Activated T-helper 17 cell treated with anti-CD3 and anti-CD28 coated beads, Interleukin-2, amount 50 U/mL, for 72 hours (primary cell): ENCODE results near the gene PELO. TPM values are rescaled to one million over a fixed set of nuclear protein-coding genes. Genes with fewer than 3 reads are reported as not detected.
"Not testable (repeated sequence)": the region's sequence is repeated elsewhere in the genome, so short reads cannot be mapped to it uniquely, and the experiment has no call there.

ENCODE experiments used
- ATAC-seq: fragments of 150-1000 bp; cut with Tn5 transposase; replicated peaks from 2 replicates; pipeline ENCODE4 v1.10.0; 2021; ENCODE audit warnings: mild to moderate bottlenecking, moderate library complexity
- H3K27ac Mint-ChIP-seq: one replicate; pipeline ENCODE4 v1.8.0; 2022; ENCODE audit warnings: mixed read lengths
- H3K27me3 Mint-ChIP-seq: one replicate; pipeline ENCODE4 v1.8.0; 2022; ENCODE audit warnings: mixed read lengths
- H3K36me3 Mint-ChIP-seq: one replicate; pipeline ENCODE4 v1.8.0; 2022; ENCODE audit warnings: low read depth, mild to moderate bottlenecking, mixed read lengths
- H3K4me1 Mint-ChIP-seq: one replicate; pipeline ENCODE4 v1.8.0; 2022; ENCODE audit warnings: mixed read lengths
- H3K4me3 Mint-ChIP-seq: one replicate; pipeline ENCODE4 v1.8.0; 2022; ENCODE audit warnings: mild to moderate bottlenecking, mixed read lengths
- H3K9me3 Mint-ChIP-seq: one replicate; pipeline ENCODE4 v1.8.0; 2022; ENCODE audit warnings: mixed read lengths
- total RNA-seq, 2 donors: library from RNA; stranded (reverse); gene quantifications; one replicate each; pipeline ENCODE4 v1.2.3, GENCODE V29; 2022

PELO gene
- total RNA-seq = 10 to 100 TPM; 22.9 to 35.0 TPM

DNA sequence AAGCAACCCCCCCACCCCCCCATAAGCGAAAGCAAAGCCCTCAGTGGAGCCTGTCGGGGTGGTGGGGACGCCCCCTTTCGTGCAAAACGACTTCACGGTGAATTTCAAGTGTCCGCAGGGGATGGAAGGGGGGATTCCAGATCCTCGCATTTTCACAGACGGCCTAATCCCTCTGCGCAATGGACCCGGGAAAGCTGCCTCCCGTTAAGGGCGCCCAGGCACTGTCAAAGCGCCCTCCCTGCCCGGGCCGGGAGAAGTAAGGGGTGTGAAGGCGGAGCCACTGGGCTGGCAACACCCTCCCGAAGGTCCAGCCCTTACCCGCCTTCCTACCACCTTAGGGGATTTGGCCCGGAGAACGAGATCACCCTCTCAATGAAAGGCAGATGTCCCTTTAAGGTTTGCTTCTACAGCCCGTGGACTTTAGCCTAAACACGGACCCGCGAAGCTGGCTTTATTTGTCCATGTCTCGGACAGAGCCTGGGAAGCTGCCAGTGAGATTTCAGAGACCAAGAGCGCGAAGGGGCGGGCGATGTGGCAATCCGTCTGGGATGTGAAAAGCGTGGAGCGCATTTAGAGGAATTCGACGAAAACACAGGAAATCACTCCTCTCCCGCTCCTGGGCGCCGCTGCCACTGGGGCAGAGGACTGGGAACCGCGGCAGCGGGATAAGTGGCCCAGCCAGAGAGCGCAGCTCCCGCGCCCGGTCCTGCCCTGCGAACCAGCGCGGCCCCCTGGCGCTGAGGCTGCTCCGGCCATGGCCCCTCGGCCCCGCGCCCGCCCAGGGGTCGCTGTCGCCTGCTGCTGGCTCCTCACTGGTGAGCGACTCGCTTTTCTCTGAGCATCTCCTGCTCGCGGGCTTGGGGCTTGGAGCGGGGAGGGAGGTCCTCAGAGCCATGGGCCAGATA, at the start of gene PELO, which contains the start of gene ITGA1:
TSS of gene PELO (plus strand) at position 317 of the 905 bp plus-strand sequence. CDS start 12,479 bp downstream, outside the sequence.
TSS of gene ITGA1 (plus strand) at position 317 of the 905 bp plus-strand sequence. CDS start at position 755, 438 bp downstream.
- peak; percentile 88 for ATAC-seq
- Mint-ChIP-seq H3K27ac (peak within 1 kb of the TSS; percentile 82), H3K4me1 (peaks cover 28% of the 10 kb centered on the region), H3K9me3 (no peaks in the 10 kb centered on the region), H3K4me3 (peak within 1 kb of the TSS; percentile 87), H3K27me3 (no peaks in the 10 kb centered on the region), H3K36me3 (no peaks in the 10 kb centered on the region)

GRCh38 chr5:52738095-52738506, 49.6 kb upstream of the PELO start:
- H3K36me3 Mint-ChIP-seq = no peaks in the 10 kb centered on the region
- ATAC-seq = peak; percentile 93
- no peak overlapping the region for H3K4me3 Mint-ChIP-seq
- no peak overlapping the region for H3K27ac Mint-ChIP-seq
- peaks cover 16% of the 10 kb centered on the region for H3K4me1 Mint-ChIP-seq
- no peaks in the 10 kb centered on the region for H3K9me3 Mint-ChIP-seq
- no peaks in the 10 kb centered on the region for H3K27me3 Mint-ChIP-seq

GRCh38 chr5:52740007-52740406, 47.7 kb upstream of the PELO start:
- H3K36me3 Mint-ChIP-seq = no peaks in the 10 kb centered on the region
- ATAC-seq = no peak
- no peaks in the 10 kb centered on the region for H3K9me3 Mint-ChIP-seq
- peaks cover 32% of the 10 kb centered on the region for H3K4me1 Mint-ChIP-seq
- H3K4me3 Mint-ChIP-seq = no peak overlapping the region
- H3K27ac Mint-ChIP-seq = no peak overlapping the region
- H3K27me3 Mint-ChIP-seq = no peaks in the 10 kb centered on the region

GRCh38 chr5:52743012-52743411, 44.7 kb upstream of the PELO start:
- H3K4me1 Mint-ChIP-seq = peaks cover 41% of the 10 kb centered on the region
- H3K27ac Mint-ChIP-seq = peak overlapping the region; percentile 34
- ATAC-seq = no peak
- no peaks in the 10 kb centered on the region for H3K27me3 Mint-ChIP-seq
- peak overlapping the region; percentile 48 for H3K4me3 Mint-ChIP-seq
- H3K9me3 Mint-ChIP-seq = no peaks in the 10 kb centered on the region
- H3K36me3 Mint-ChIP-seq = no peaks in the 10 kb centered on the region

- H3K4me1 Mint-ChIP-seq = peaks cover 39% of the 10 kb centered on the region
- no peaks in the 10 kb centered on the region for H3K36me3 Mint-ChIP-seq
- peak; percentile 17 for ATAC-seq
- H3K4me3 Mint-ChIP-seq = peak overlapping the region; percentile 48
- H3K27me3 Mint-ChIP-seq = no peaks in the 10 kb centered on the region
- H3K9me3 Mint-ChIP-seq = no peaks in the 10 kb centered on the region
- peak overlapping the region; percentile 53 for H3K27ac Mint-ChIP-seq
These were observed 44.2 kb upstream of the PELO start for GRCh38 chr5:52743529-52743928.

DNA sequence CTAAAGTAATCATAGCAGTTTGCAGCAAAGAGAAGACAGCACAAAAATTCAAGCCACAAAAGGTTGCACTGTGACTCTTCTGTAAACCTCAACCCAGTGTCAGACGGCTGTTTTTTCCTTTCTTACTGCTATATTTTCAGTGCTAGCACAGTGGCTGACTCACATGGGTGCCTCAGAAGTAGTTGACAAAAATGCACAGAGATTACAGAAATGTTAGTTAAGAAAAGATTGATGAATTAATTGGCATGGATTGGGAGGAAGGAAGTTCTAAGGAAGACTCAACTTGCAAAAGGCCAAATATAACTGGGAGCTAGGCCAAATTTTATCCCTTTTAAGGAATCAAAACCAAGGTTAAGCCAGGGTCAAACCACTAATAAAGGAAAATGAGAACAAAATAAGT, 43.7 kb upstream of the PELO start:
- peak overlapping the region; percentile 53 for H3K27ac Mint-ChIP-seq
- ATAC-seq = peak; percentile 95
- peaks cover 40% of the 10 kb centered on the region for H3K4me1 Mint-ChIP-seq
- peak overlapping the region; percentile 48 for H3K4me3 Mint-ChIP-seq
- no peaks in the 10 kb centered on the region for H3K9me3 Mint-ChIP-seq
- H3K27me3 Mint-ChIP-seq = no peaks in the 10 kb centered on the region
- no peaks in the 10 kb centered on the region for H3K36me3 Mint-ChIP-seq

DNA sequence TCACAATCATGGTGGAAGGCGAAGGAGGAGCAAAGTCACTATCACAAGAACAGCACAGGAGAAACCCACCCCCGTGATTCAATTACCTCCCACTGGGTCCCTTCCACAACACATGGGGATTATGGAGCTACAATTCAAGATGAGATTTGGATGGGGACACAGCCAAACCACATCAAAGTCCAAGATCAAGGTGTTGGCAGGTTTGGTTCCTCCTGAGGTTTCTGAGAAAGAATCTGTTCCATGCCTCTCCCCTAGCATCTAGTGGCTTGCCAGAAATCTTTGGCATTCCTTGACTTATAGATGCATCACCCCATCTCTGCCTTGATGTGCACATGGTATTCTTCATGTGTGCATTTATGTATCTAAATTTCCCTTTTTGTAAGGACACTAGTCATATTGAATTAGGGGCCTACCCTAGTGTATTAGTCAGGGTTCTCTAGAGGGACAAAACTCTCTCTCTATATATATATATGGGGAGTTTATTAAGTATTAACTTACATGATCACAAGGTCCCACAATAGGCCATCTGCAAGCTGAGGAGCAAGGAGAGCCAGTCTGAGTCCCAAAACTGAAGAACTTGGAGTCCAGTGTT, 42.8 kb upstream of the PELO start:
- not testable (repeated sequence) for H3K27me3 Mint-ChIP-seq
- H3K4me1 Mint-ChIP-seq = peaks cover 35% of the 10 kb centered on the region

GRCh38 chr5:52746539-52746938, 41.2 kb upstream of the PELO start:
- Mint-ChIP-seq H3K27ac (no peak overlapping the region), H3K27me3 (no peaks in the 10 kb centered on the region), H3K36me3 (no peaks in the 10 kb centered on the region), H3K4me3 (no peak overlapping the region), H3K4me1 (peaks cover 35% of the 10 kb centered on the region), H3K9me3 (no peaks in the 10 kb centered on the region)
- ATAC-seq = no peak

More for the DNA sequence above, 42.8 kb upstream of the PELO start:
- ATAC-seq = peak; percentile 47
- H3K27ac Mint-ChIP-seq, H3K4me3 Mint-ChIP-seq, H3K36me3 Mint-ChIP-seq, H3K9me3 Mint-ChIP-seq: not testable (repeated sequence)

GRCh38 chr5:52748590-52748989, 39.1 kb upstream of the PELO start:
- peak; percentile 42 for ATAC-seq

GRCh38 chr5:52749666-52750065, 38.0 kb upstream of the PELO start:
- H3K4me3 Mint-ChIP-seq = no peak overlapping the region
- H3K4me1 Mint-ChIP-seq = peaks cover 20% of the 10 kb centered on the region
- no peak for ATAC-seq
- no peaks in the 10 kb centered on the region for H3K27me3 Mint-ChIP-seq
- no peaks in the 10 kb centered on the region for H3K36me3 Mint-ChIP-seq
- no peaks in the 10 kb centered on the region for H3K9me3 Mint-ChIP-seq
- H3K27ac Mint-ChIP-seq = no peak overlapping the region

More at GRCh38 chr5:52748590-52748989, 39.1 kb upstream of the PELO start:
- Mint-ChIP-seq H3K36me3 (no peaks in the 10 kb centered on the region), H3K9me3 (no peaks in the 10 kb centered on the region), H3K4me1 (peaks cover 28% of the 10 kb centered on the region), H3K4me3 (peak overlapping the region; percentile 5), H3K27me3 (no peaks in the 10 kb centered on the region), H3K27ac (peak overlapping the region; percentile 48)

GRCh38 chr5:52751137-52751536, 36.6 kb upstream of the PELO start:
- Mint-ChIP-seq H3K36me3 (no peaks in the 10 kb centered on the region), H3K9me3 (no peaks in the 10 kb centered on the region), H3K27ac (no peak overlapping the region), H3K4me3 (no peak overlapping the region), H3K4me1 (peaks cover 5% of the 10 kb centered on the region), H3K27me3 (no peaks in the 10 kb centered on the region)
- ATAC-seq = no peak

GRCh38 chr5:52754051-52754450, 33.7 kb upstream of the PELO start:
- Mint-ChIP-seq H3K4me3 (no peak overlapping the region), H3K36me3 (no peaks in the 10 kb centered on the region), H3K9me3 (no peaks in the 10 kb centered on the region), H3K27ac (no peak overlapping the region), H3K27me3 (no peaks in the 10 kb centered on the region), H3K4me1 (no peaks in the 10 kb centered on the region)
- ATAC-seq = peak; percentile 43

GRCh38 chr5:52757527-52757926, 30.2 kb upstream of the PELO start:
- Mint-ChIP-seq H3K36me3 (no peaks in the 10 kb centered on the region), H3K4me1 (no peaks in the 10 kb centered on the region), H3K4me3 (no peak overlapping the region), H3K27ac (no peak overlapping the region), H3K27me3 (no peaks in the 10 kb centered on the region), H3K9me3 (no peaks in the 10 kb centered on the region)
- ATAC-seq = no peak

DNA sequence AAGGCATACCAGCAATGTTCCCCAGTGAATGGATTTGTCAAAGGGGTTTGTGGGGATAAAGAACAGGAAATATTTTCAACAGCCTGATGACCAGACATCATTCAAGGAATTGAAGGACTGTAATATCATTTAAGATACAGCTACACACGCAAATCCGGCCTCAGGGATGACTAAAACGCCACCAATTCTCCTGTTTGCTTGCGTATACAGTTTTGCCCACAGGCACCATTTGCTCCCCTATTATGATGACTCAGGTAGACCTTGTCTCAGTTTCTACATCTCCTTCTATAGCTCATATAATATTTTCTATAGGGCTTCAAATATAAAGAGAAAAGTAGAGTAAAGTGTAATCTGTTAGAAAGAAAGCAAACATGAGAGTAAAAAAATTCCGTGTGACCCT, 29.7 kb upstream of the PELO start:
- Mint-ChIP-seq H3K9me3 (no peaks in the 10 kb centered on the region), H3K4me3 (no peak overlapping the region), H3K36me3 (no peaks in the 10 kb centered on the region), H3K27me3 (no peaks in the 10 kb centered on the region), H3K4me1 (no peaks in the 10 kb centered on the region), H3K27ac (no peak overlapping the region)
- ATAC-seq = peak; percentile 42

DNA sequence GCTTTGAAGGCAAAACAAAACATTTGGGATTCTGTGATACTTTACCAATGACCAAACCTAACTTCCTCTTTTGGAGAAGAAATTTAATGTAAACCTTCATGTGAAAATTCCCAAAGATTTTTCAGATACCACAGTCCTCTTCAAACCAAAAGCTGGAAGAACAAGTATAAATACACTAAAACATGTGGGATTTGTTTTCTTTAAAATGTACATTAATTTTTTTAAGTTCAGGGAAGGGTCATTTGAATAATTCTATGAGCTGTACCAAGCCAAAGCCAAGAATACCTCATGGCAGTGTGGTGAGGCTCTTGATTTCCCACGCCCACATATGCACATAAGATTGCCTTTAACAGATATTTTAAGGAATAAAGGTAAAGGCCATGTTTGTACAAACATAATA, 28.4 kb upstream of the PELO start:
- no peak overlapping the region for H3K27ac Mint-ChIP-seq
- H3K9me3 Mint-ChIP-seq = no peaks in the 10 kb centered on the region
- ATAC-seq = no peak
- no peak overlapping the region for H3K4me3 Mint-ChIP-seq
- H3K27me3 Mint-ChIP-seq = no peaks in the 10 kb centered on the region
- H3K36me3 Mint-ChIP-seq = no peaks in the 10 kb centered on the region
- peaks cover 4% of the 10 kb centered on the region for H3K4me1 Mint-ChIP-seq
